K562 (cell line): ENCODE measurements around the gene DDAH1. TPM values are rescaled to one million over a fixed set of nuclear protein-coding genes. Genes with fewer than 3 reads are reported as not detected.

Experiments used
- ATAC-seq: fragments of 200-7000 bp; cut with Tn5 transposase; 3 replicates; pipeline ENCODE4 v1.9.1; 2020; ENCODE audit warnings: moderate library complexity
- BruUV-seq: library from RNA; stranded (reverse); fragments of 400-500 nt; replicated peaks from 2 replicates; lab custom pipeline; 2021; lab: Mats Ljungman, UMichigan
- CTCF ChIA-PET: fragments of 300-600 bp; formaldehyde crosslinking; extraction: SDS; loops from one replicate; lab custom pipeline; 2021; ENCODE audit warnings: low intra/inter-chr PET ratio; lab: Yijun Ruan, JAX
- POLR2A ChIA-PET: fragments of 300-600, 350-650 bp; sonication (Branson Sonifier 250); formaldehyde crosslinking; extraction: SDS; loops from one replicate; lab custom pipeline; 2021; ENCODE audit warnings: antibody characterized with exemption, inconsistent platforms; lab: Yijun Ruan, JAX
- DNase-seq, 4 experiments: peaks; one replicate each; pipeline versions ENCODE4 v3.0.0 to v3.0.0-alpha.2; 2011 to 2018; ENCODE audit warnings: low spot score in 3 of 4, mixed read lengths in 3 of 4; ENCODE audit errors: extremely low read depth in 1 of 4
- FAIRE-seq: peaks from 2 replicates; lab custom pipeline; 2011; peaks lifted over from hg19 to GRCh38; lab: Jason Lieb, UNC
- H2AFZ ChIP-seq: 2 replicates; pipeline ENCODE4 v1.6.0; 2011; ENCODE audit warnings: low read depth, low read length, control low read depth, inconsistent platforms
- H3K27ac ChIP-seq: fragments of 200-600 bp; 3 replicates; pipeline ENCODE4 v1.8.0; 2011; ENCODE audit warnings: low read depth, mild to moderate bottlenecking, control low read depth, inconsistent platforms, low read length, moderate library complexity, mixed read lengths; ENCODE audit errors: extremely low read depth
- H3K27me3 ChIP-seq, 2 experiments: fragments of 300-600 bp in 1 of 2; 2 replicates in 1 of 2; 3 replicates in 1 of 2; pipeline versions ENCODE4 v1.6.0 to v1.8.0; 2011; ENCODE audit warnings: inconsistent platforms in 2 of 2, low read length in 2 of 2, mild to moderate bottlenecking in 1 of 2, mixed read lengths in 1 of 2, moderate library complexity in 1 of 2; ENCODE audit not compliant: control insufficient read depth in 2 of 2, insufficient read depth in 2 of 2
- H3K36me3 ChIP-seq: fragments of 300-600 bp; 3 replicates; pipeline ENCODE4 v1.8.0; 2011; ENCODE audit warnings: mild to moderate bottlenecking, low read length, inconsistent platforms; ENCODE audit not compliant: control insufficient read depth, insufficient read depth
- H3K4me1 ChIP-seq, 2 experiments: fragments of 200-600 bp in 1 of 2; replicated peaks in 1 of 2; 2 replicates in 1 of 2; 3 replicates in 1 of 2; pipeline versions ENCODE4 v1.5.1 to v1.8.0; 2011; ENCODE audit warnings: inconsistent platforms in 2 of 2, low read length in 2 of 2, mild to moderate bottlenecking in 1 of 2, mixed read lengths in 1 of 2, moderate library complexity in 1 of 2; ENCODE audit not compliant: control insufficient read depth in 2 of 2, insufficient read depth in 2 of 2
- H3K4me2 ChIP-seq: 2 replicates; pipeline ENCODE4 v1.6.1; 2011; ENCODE audit warnings: low read length, control low read depth, inconsistent platforms, mixed read lengths; ENCODE audit not compliant: insufficient read depth
- H3K4me3 ChIP-seq: fragments of 200-600 bp; sonication (generic), shearing (Covaris generic); 2 replicates; pipeline ENCODE4 v1.5.1; 2016; ENCODE audit warnings: control low read depth, inconsistent platforms
- H3K79me2 ChIP-seq: fragments of 200-600 bp; 3 replicates; pipeline ENCODE4 v1.8.0; 2011; ENCODE audit warnings: low read length, inconsistent platforms; ENCODE audit not compliant: control insufficient read depth, insufficient read depth
- H3K9ac ChIP-seq, 2 experiments: 2 replicates each; pipeline versions ENCODE4 v1.6.0 to v1.6.1; 2011; ENCODE audit warnings: low read depth in 2 of 2, low read length in 2 of 2, control low read depth in 1 of 2, inconsistent platforms in 1 of 2, mild to moderate bottlenecking in 1 of 2, mixed read lengths in 1 of 2; ENCODE audit not compliant: insufficient read depth in 1 of 2
- H3K9me1 ChIP-seq: one replicate; pipeline ENCODE4 v1.6.0; 2011; ENCODE audit warnings: inconsistent platforms, mild to moderate bottlenecking, low read length, moderate library complexity; ENCODE audit not compliant: control insufficient read depth, insufficient read depth
- H3K9me3 ChIP-seq: replicated peaks from 2 replicates; pipeline ENCODE4 v1.5.1; 2011; ENCODE audit warnings: low read depth, low read length, inconsistent platforms; ENCODE audit not compliant: control insufficient read depth, insufficient read depth
- H4K20me1 ChIP-seq: replicated peaks from 2 replicates; pipeline ENCODE4 v1.6.1; 2011; ENCODE audit warnings: low read length, inconsistent platforms, mixed read lengths; ENCODE audit not compliant: control insufficient read depth, insufficient read depth
- C11orf30 ChIP-seq: fragments of 450-650 bp; IDR thresholded peaks from 2 replicates; pipeline ENCODE4 v1.6.1; 2016; ENCODE audit warnings: low read depth, mild to moderate bottlenecking
- DEAF1 ChIP-seq: fragments of 450-650 bp; formaldehyde crosslinking; IDR thresholded peaks from 2 replicates; pipeline ENCODE4 v1.4.0; 2020; ENCODE audit warnings: mild to moderate bottlenecking, moderate library complexity
- ETS2 ChIP-seq: IDR thresholded peaks from 2 replicates; pipeline ENCODE4 v1.6.1; 2016; ENCODE audit warnings: borderline replicate concordance, missing genetic modification characterization, mild to moderate bottlenecking, moderate library complexity, missing compliant biosample characterization; ENCODE audit not compliant: poor library complexity, severe bottlenecking
- HDAC2 ChIP-seq: fragments of 450-650 bp; IDR thresholded peaks from 2 replicates; pipeline ENCODE4 v1.6.1; 2016; ENCODE audit warnings: mild to moderate bottlenecking
- MAFF ChIP-seq: IDR thresholded peaks from 2 replicates; pipeline ENCODE4 v1.6.1; 2012; ENCODE audit warnings: low read length, improper control_type of control experiment
- MAFG ChIP-seq: fragments of 450-650 bp; conservative IDR thresholded peaks from 2 replicates; pipeline ENCODE4 v1.6.1; 2016; ENCODE audit warnings: missing genetic modification characterization, missing compliant biosample characterization
- MAFK ChIP-seq: IDR thresholded peaks from 2 replicates; pipeline ENCODE4 v1.6.1; 2011; ENCODE audit warnings: low read length, improper control_type of control experiment
- SIRT6 ChIP-seq: IDR thresholded peaks from one replicate; pipeline ENCODE4 v1.6.1; 2012; ENCODE audit warnings: low read depth, mild to moderate bottlenecking, control low read depth, inconsistent platforms, low read length, moderate library complexity
- TAF9B ChIP-seq: fragments of 450-650 bp; IDR thresholded peaks from 2 replicates; pipeline ENCODE4 v1.6.1; 2018; ENCODE audit warnings: mild to moderate bottlenecking; ENCODE audit not compliant: partially characterized antibody
- ZKSCAN8 ChIP-seq: fragments of 200-800 bp; sonication (Bioruptor generic); IDR thresholded peaks from 2 replicates; pipeline ENCODE4 v1.6.1; 2016; ENCODE audit warnings: missing genetic modification characterization, missing compliant biosample characterization
- ZNF316 ChIP-seq: fragments of 450-650 bp; IDR thresholded peaks from 2 replicates; pipeline ENCODE4 v1.6.1; 2016
- ZNF507 ChIP-seq: conservative IDR thresholded peaks from 2 replicates; pipeline ENCODE4 v1.6.1; 2017; ENCODE audit warnings: missing genetic modification characterization, missing compliant biosample characterization
- in situ Hi-C: fragments of 300-500 bp; cut with MboI; formaldehyde crosslinking; loops from 4 replicates; pipeline ENCODE4 v1.15.0; 2018; ENCODE audit warnings: inconsistent platforms, mixed read lengths
- intact Hi-C: fragments of 100-400 bp; cut with micrococcal nuclease; formaldehyde crosslinking; loops from 2 replicates; pipeline ENCODE4 v1.14.2; 2022
- polyA plus RNA-seq, 8 experiments: library from polyadenylated mRNA; depleted of rRNA in 4 of 8; stranded (reverse) in 5 of 8; unstranded in 3 of 8; fragments of >200 nt; fragmentation: Nextera tagmentation in 2 of 8; fragmentation: Illumina TruSeq in 1 of 8; extraction: Ambion mirVana in 2 of 8; extraction: Trizol in 1 of 8; gene quantifications; 2 replicates each; pipeline versions ENCODE4 v1.2.1 to v1.2.3, GENCODE V29; 2011 to 2014; ENCODE audit warnings: inconsistent platforms in 1 of 8, missing spikeins in 1 of 8
- total RNA-seq, 7 experiments: library from RNA; depleted of rRNA in 6 of 7; stranded (reverse); fragments of >200 nt in 6 of 7; fragmentation: Illumina TruSeq in 2 of 7; extraction: Trizol in 2 of 7; gene quantifications; 2 replicates each; pipeline versions ENCODE4 v1.2.1 to v1.2.3, GENCODE V29; 2011 to 2021; ENCODE audit warnings: low replicate concordance in 1 of 7

Gene DDAH1
- total and polyA plus RNA-seq, 9 of the 15 experiments (the other 6 are each of a cell fraction or from before 2014, with no cell fraction given) = 0.04 to 0.24 (median 0.10) TPM

- no peak overlapping the region for H3K4me3 ChIP-seq
- no peak for TF ChIP-seq SIRT6
- TF ChIP-seq ZNF507 (tag) = no peak
- peak; percentile 51 for TF ChIP-seq C11orf30
- peak; percentile 49 for TF ChIP-seq MAFF
- TF ChIP-seq MAFK = peak; percentile 26; the same call in 1 of the 2 replicates
- peak; percentile 68 for TF ChIP-seq ZNF316
- TF ChIP-seq HDAC2 = no peak
- no peak for TF ChIP-seq DEAF1 (CRISPR knock-in tag)
- TF ChIP-seq ZKSCAN8 = no peak
- peak; percentile 56 for TF ChIP-seq MAFG
- no peak for TF ChIP-seq ETS2 (tag)
- no peak for TF ChIP-seq TAF9B
Observed at GRCh38 chr1:85363521-85363920, 101.4 kb downstream of the DDAH1 start.

More at GRCh38 chr1:85363521-85363920, 101.4 kb downstream of the DDAH1 start:
- H3K27ac ChIP-seq = no peak overlapping the region
- in situ Hi-C loops = no loop called here
- FAIRE-seq (no peak), ATAC-seq (no peak), DNase-seq (no peak)
- ChIA-PET CTCF (no interaction called here), POLR2A (interaction anchor here (0.7 to 1.2 kb wide), 2 partner anchors 14 to 40 kb away, joined by 3 to 4 read pairs; no protein-coding TSS in a partner anchor)
- no TSS peak for BruUV-seq
- no peaks in the 10 kb centered on the region for H3K27me3 ChIP-seq
- no peaks in the 10 kb centered on the region for H3K79me2 ChIP-seq
- no peak overlapping the region for H3K9ac ChIP-seq
- no peaks in the 10 kb centered on the region for H3K36me3 ChIP-seq
- intact Hi-C loops = no loop called here
- H2AFZ ChIP-seq = no peak overlapping the region
- no peaks in the 10 kb centered on the region for H3K9me3 ChIP-seq
- no peaks in the 10 kb centered on the region for H4K20me1 ChIP-seq
- H3K4me1 ChIP-seq = no peaks in the 10 kb centered on the region
- H3K4me2 ChIP-seq = no peak overlapping the region
- H3K9me1 ChIP-seq = no peaks in the 10 kb centered on the region
